Endothelial cell of umbilical vein (primary cell): ENCODE data around the gene GPR150. TPM values are rescaled to one million over a fixed set of nuclear protein-coding genes. Genes with fewer than 3 reads are reported as not detected.

ENCODE experiments used
- BruUV-seq: library from RNA; stranded (reverse); fragments of 400-500 nt; replicated peaks from 2 replicates; lab custom pipeline; 2021; lab: Mats Ljungman, UMichigan
- CTCF ChIA-PET: fragments of 300-600, 350-600 bp; sonication (Branson Sonifier 250); formaldehyde crosslinking; loops from one replicate; lab custom pipeline; 2021; ENCODE audit warnings: antibody characterized with exemption, inconsistent platforms; lab: Charles Lee
- POLR2A ChIA-PET: fragments of 300-600, 350-600 bp; sonication (Branson Sonifier 250); formaldehyde crosslinking; loops from one replicate; lab custom pipeline; 2021; ENCODE audit warnings: antibody characterized with exemption, inconsistent platforms; lab: Charles Lee
- DNase-seq: peaks from one replicate; pipeline ENCODE4 v3.0.0-alpha.2; 2011; ENCODE audit warnings: low read depth, low spot score
- FAIRE-seq: peaks from 2 replicates; lab custom pipeline; 2011; peaks lifted over from hg19 to GRCh38; lab: Jason Lieb, UNC
- H2AFZ ChIP-seq: 2 replicates; pipeline ENCODE4 v1.6.0; 2012; ENCODE audit warnings: low read depth, low read length, control low read depth, inconsistent platforms
- H3K27ac ChIP-seq: 2 replicates; pipeline ENCODE4 v1.5.1; 2011; ENCODE audit warnings: low read depth, mild to moderate bottlenecking, control low read depth, low read length, moderate library complexity; ENCODE audit not compliant: insufficient read depth
- H3K27me3 ChIP-seq, 2 experiments: 2 replicates each; pipeline versions ENCODE4 v1.6.0 to v1.6.1; 2011; ENCODE audit warnings: low read length in 2 of 2, mixed read lengths in 1 of 2; ENCODE audit not compliant: control insufficient read depth in 2 of 2, insufficient read depth in 2 of 2
- H3K36me3 ChIP-seq, 2 experiments: 2 replicates in 1 of 2; 3 replicates in 1 of 2; pipeline ENCODE4 v1.5.1; 2011; ENCODE audit warnings: low read length in 2 of 2, mild to moderate bottlenecking in 1 of 2, moderate library complexity in 1 of 2; ENCODE audit not compliant: control insufficient read depth in 2 of 2, insufficient read depth in 2 of 2; ENCODE audit errors: extremely low read depth in 1 of 2
- H3K4me1 ChIP-seq: 3 replicates; pipeline ENCODE4 v1.5.1; 2011; ENCODE audit warnings: mild to moderate bottlenecking, low read length; ENCODE audit not compliant: control insufficient read depth, insufficient read depth; ENCODE audit errors: extremely low read depth
- H3K4me2 ChIP-seq: 2 replicates; pipeline ENCODE4 v1.6.1; 2011; ENCODE audit warnings: low read length, control low read depth, mixed read lengths; ENCODE audit not compliant: insufficient read depth
- H3K4me3 ChIP-seq, 3 experiments: fragments of 200-600 bp in 1 of 3; sonication (generic), shearing (Covaris generic) in 1 of 3; replicated peaks in 1 of 3; 2 replicates each; pipeline ENCODE4 v1.5.1; 2011 to 2016; ENCODE audit warnings: control low read depth in 3 of 3, low read length in 3 of 3, mild to moderate bottlenecking in 2 of 3, inconsistent platforms in 1 of 3, low read depth in 1 of 3, moderate library complexity in 1 of 3; ENCODE audit not compliant: insufficient read depth in 1 of 3
- H3K79me2 ChIP-seq: 2 replicates; pipeline ENCODE4 v1.6.0; 2012; ENCODE audit warnings: low read length, inconsistent platforms; ENCODE audit not compliant: control insufficient read depth, insufficient read depth
- H3K9ac ChIP-seq: replicated peaks from 2 replicates; pipeline ENCODE3; 2011; ENCODE audit warnings: low read length, control low read depth; ENCODE audit not compliant: insufficient read depth; ENCODE audit errors: extremely low read depth
- H3K9me1 ChIP-seq: replicated peaks from 3 replicates; pipeline ENCODE4 v1.6.0; 2011; ENCODE audit warnings: mild to moderate bottlenecking, low read length; ENCODE audit not compliant: control insufficient read depth, insufficient read depth; ENCODE audit errors: extremely low read depth
- H3K9me3 ChIP-seq: replicated peaks from 2 replicates; pipeline ENCODE4 v1.5.1; 2012; ENCODE audit warnings: low read length, inconsistent platforms; ENCODE audit not compliant: control insufficient read depth, insufficient read depth
- H4K20me1 ChIP-seq: replicated peaks from 2 replicates; pipeline ENCODE3; 2011; ENCODE audit warnings: mild to moderate bottlenecking, low read length; ENCODE audit not compliant: control insufficient read depth, insufficient read depth; ENCODE audit errors: extremely low read depth
- EZH2 ChIP-seq: IDR thresholded peaks from 2 replicates; pipeline ENCODE4 v1.6.1; 2012; ENCODE audit warnings: borderline replicate concordance, low read depth, mild to moderate bottlenecking, moderate library complexity, low read length, inconsistent platforms; ENCODE audit not compliant: severe bottlenecking
- GATA2 ChIP-seq: IDR thresholded peaks from 2 replicates; pipeline ENCODE4 v1.7.0; 2011; ENCODE audit warnings: low read depth, mild to moderate bottlenecking, moderate library complexity, mixed read lengths, low read length; ENCODE audit not compliant: insufficient read length, insufficient read depth
- JUN ChIP-seq: IDR thresholded peaks from 2 replicates; pipeline ENCODE4 v1.6.1; 2011; ENCODE audit warnings: borderline replicate concordance, low read depth; ENCODE audit not compliant: insufficient read length, insufficient read depth
- dilution Hi-C: fragments of 300-500 bp; cut with MboI; formaldehyde crosslinking; loops from one replicate; pipeline ENCODE4 v1.15.0; 2019; ENCODE audit warnings: low sequenced_read_pairs; ENCODE audit not compliant: extremely low pct_ligation_motif_present
- intact Hi-C: fragments of 100-400 bp; cut with micrococcal nuclease; formaldehyde crosslinking; loops from one replicate; pipeline ENCODE4 v1.10.0; 2022
- polyA plus RNA-seq, 4 experiments: library from polyadenylated mRNA; depleted of rRNA in 3 of 4; stranded (reverse) in 3 of 4; unstranded in 1 of 4; fragments of >200 nt; gene quantifications; 2 replicates each; pipeline versions ENCODE4 v1.2.1 to v1.2.3, GENCODE V29; 2011 to 2012; ENCODE audit warnings: missing spikeins in 1 of 4
- total RNA-seq: library from RNA; stranded (reverse); gene quantifications from 2 replicates; pipeline ENCODE4 v1.2.3, GENCODE V29; 2021

The GPR150 gene
- total and polyA plus RNA-seq, 2 donors (not counting 3 experiments of a cell fraction or from before 2014, with no cell fraction given), result 0.28 to 0.31 TPM

- intact Hi-C loops, result loop anchor here (2.0 kb wide), 1 partner anchor 63 kb away; the partner anchor contains the start of gene RHOBTB3
- no peak overlapping the region for H3K27ac ChIP-seq
These were observed 47.8 kb downstream of the GPR150 start for GRCh38 chr5:95667678-95668077.

DNA sequence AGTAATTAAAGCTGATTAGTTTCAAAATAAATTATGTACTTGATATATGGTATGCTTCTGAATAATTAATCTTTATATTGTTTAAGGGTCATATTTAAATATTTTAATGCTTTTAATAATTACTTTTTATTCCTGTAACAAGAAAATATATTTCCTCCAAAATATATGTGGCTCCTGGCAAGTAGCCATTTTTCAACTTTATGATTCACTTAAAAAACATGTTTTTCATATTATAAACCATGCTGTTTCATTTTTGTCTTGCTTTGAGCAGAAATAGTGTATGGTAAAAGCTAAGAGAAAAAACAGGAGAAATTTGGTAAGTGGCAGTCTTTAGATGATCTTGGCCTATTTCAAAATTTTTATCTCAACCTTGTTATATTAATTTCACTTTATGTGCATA, 48.3 kb downstream of the GPR150 start:
- CTCF ChIA-PET, result interaction anchor here (0.9 to 4.2 kb wide), 3 partner anchors 17 to 113 kb away, joined by 3 to 20 read pairs (median 11); partner anchors contain the start of gene RFESD
- Histone ChIP-seq H3K4me1 (peaks cover 23% of the 10 kb centered on the region), H3K27ac (peak overlapping the region; percentile 69), H3K79me2 (no peaks in the 10 kb centered on the region), H2AFZ (no peak overlapping the region), H3K9me3 (no peaks in the 10 kb centered on the region), H3K4me3 (no peak overlapping the region), H3K27me3 (no peaks in the 10 kb centered on the region), H3K9ac (peak overlapping the region; percentile 33), H3K36me3 (no peaks in the 10 kb centered on the region), H3K4me2 (peak overlapping the region; percentile 80), H3K9me1 (no peaks in the 10 kb centered on the region), H4K20me1 (no peaks in the 10 kb centered on the region)
- POLR2A ChIA-PET, result no interaction called here
- no peak for TF ChIP-seq JUN
- no peak for TF ChIP-seq GATA2
- intact Hi-C loops (loop anchor here (2.0 kb wide), 1 partner anchor 63 kb away; the partner anchor contains the start of gene RHOBTB3), dilution Hi-C loops (no loop called here)
- BruUV-seq, result no TSS peak
- FAIRE-seq, result no peak
- peak; percentile 46 for DNase-seq

More at GRCh38 chr5:95667678-95668077, 47.8 kb downstream of the GPR150 start:
- no peaks in the 10 kb centered on the region for H3K9me1 ChIP-seq
- no peaks in the 10 kb centered on the region for H3K27me3 ChIP-seq
- H2AFZ ChIP-seq, result no peak overlapping the region
- no peaks in the 10 kb centered on the region for H3K36me3 ChIP-seq
- no peak overlapping the region for H3K9ac ChIP-seq
- no peak for FAIRE-seq
- ChIA-PET CTCF (interaction anchor here (3.3 to 4.8 kb wide), 3 partner anchors 20 to 114 kb away, joined by 11 to 56 read pairs (median 20); partner anchors contain the start of gene RFESD), POLR2A (no interaction called here)
- H4K20me1 ChIP-seq, result no peaks in the 10 kb centered on the region
- no peak overlapping the region for H3K4me3 ChIP-seq
- no peak overlapping the region for H3K4me2 ChIP-seq
- dilution Hi-C loops, result no loop called here
- H3K79me2 ChIP-seq, result no peaks in the 10 kb centered on the region
- DNase-seq, result no peak
- no TSS peak for BruUV-seq
- no peak for TF ChIP-seq EZH2
- peaks cover 23% of the 10 kb centered on the region for H3K4me1 ChIP-seq
- no peaks in the 10 kb centered on the region for H3K9me3 ChIP-seq
